Sigmoid colon (tissue), 4 donors: ENCODE data around the gene HRC.
"Not testable (repeated sequence)": the region's sequence is repeated elsewhere in the genome, so short reads cannot be mapped to it uniquely, and the experiment has no call there.

Experiments used
- CTCF ChIP-seq, 4 experiments: fragments of 450-650 bp in 3 of 4; fragments of 200-600 bp in 1 of 4; IDR thresholded peaks; one replicate each; pipeline ENCODE4 v1.5.1; 2016 to 2019; ENCODE audit warnings: antibody characterized with exemption in 4 of 4, mild to moderate bottlenecking in 3 of 4, moderate library complexity in 2 of 4
- POLR2A ChIP-seq, 2 donors: fragments of 450-650 bp; IDR thresholded peaks; one replicate each; pipeline ENCODE4 v1.6.1; 2016; ENCODE audit warnings: antibody characterized with exemption in 2 of 2, mild to moderate bottlenecking in 2 of 2, moderate library complexity in 2 of 2
- POLR2AphosphoS5 ChIP-seq, 4 donors: sonication (generic); formaldehyde crosslinking; IDR thresholded peaks; one replicate each; pipeline ENCODE4 v1.6.1; 2017; ENCODE audit warnings: antibody characterized with exemption in 4 of 4

DNA sequence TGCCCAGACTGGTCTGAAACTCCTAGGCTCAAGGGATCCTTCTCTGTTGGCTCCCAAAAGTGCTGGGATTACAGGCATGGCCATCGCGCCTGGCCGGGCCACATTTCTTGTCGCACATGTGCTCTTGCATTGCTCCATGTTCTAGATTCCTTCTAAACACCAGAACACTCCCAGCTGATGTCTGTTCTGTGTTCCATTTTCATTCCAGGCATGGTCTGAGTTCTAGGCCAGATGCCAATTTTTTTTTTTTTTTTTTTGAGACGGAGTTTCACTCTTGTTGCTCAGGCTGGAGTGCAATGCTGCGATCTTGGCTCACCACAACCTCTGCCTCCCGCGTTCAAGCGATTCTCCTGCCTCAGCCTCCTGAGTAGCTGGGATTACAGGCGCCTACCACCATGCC lies 33.4 kb downstream of the HRC start:
- TF ChIP-seq CTCF, POLR2A, POLR2AphosphoS5 (IDR thresholded peaks at IDR 0.05): not testable (repeated sequence)
